GM18868 (cell line): ENCODE results near the gene EFEMP2.
"Not testable (repeated sequence)": the region's sequence is repeated elsewhere in the genome, so short reads cannot be mapped to it uniquely, and the experiment has no call there.

ENCODE experiments used
- ATAC-seq: cut with Tn5 transposase; IDR thresholded peaks from one replicate; pipeline ENCODE4 v1.9.1; 2021; ENCODE audit warnings: mild to moderate bottlenecking, moderate library complexity; ENCODE audit not compliant: unreplicated experiment

The EFEMP2 gene

GRCh38 chr11:65900899-65901180 is 28.2 kb upstream of the EFEMP2 start:
- no peak for ATAC-seq

GRCh38 chr11:65900125-65900898 is 27.7 kb upstream of the EFEMP2 start, which contains the start of gene FOSL1:
FOSL1 (minus strand) TSS chr11:65900388; CDS start chr11:65900339, 49 bp downstream.
- peak; percentile 85 for ATAC-seq

GRCh38 chr11:65899356-65900124 is 26.9 kb upstream of the EFEMP2 start:
- ATAC-seq: no peak

GRCh38 chr11:65898656-65899355 is 26.2 kb upstream of the EFEMP2 start:
- ATAC-seq: no peak

- no peak for ATAC-seq
Observed at GRCh38 chr11:65897020-65897471, 24.4 kb upstream of the EFEMP2 start.

GRCh38 chr11:65896034-65896999 is 23.7 kb upstream of the EFEMP2 start:
- ATAC-seq: no peak

GRCh38 chr11:65895482-65895981 is 22.9 kb upstream of the EFEMP2 start:
- no peak for ATAC-seq

GRCh38 chr11:65894034-65894591 is 21.5 kb upstream of the EFEMP2 start:
- ATAC-seq: no peak

- no peak for ATAC-seq
Observed at GRCh38 chr11:65892661-65893317, 20.2 kb upstream of the EFEMP2 start.

GRCh38 chr11:65892137-65892540 is 19.5 kb upstream of the EFEMP2 start:
- not testable (repeated sequence) for ATAC-seq

- no peak for ATAC-seq
Observed at GRCh38 chr11:65891219-65892136, 18.9 kb upstream of the EFEMP2 start.

- ATAC-seq: peak; percentile 54
Observed at GRCh38 chr11:65890324-65891218, 18.0 kb upstream of the EFEMP2 start, which contains the start of gene CCDC85B. CCDC85B (plus strand) TSS chr11:65890673; CDS start chr11:65890784, 111 bp downstream.

GRCh38 chr11:65888163-65888814 is 15.7 kb upstream of the EFEMP2 start, which contains the start of gene FIBP:
FIBP (minus strand) TSS chr11:65888471; CDS start chr11:65888418, 53 bp downstream.
- ATAC-seq: peak; percentile 58

- no peak for ATAC-seq
Observed at GRCh38 chr11:65887723-65888162, 15.1 kb upstream of the EFEMP2 start.

- no peak for ATAC-seq
Observed at GRCh38 chr11:65886826-65887722, 14.5 kb upstream of the EFEMP2 start.
